ENCODE results near the gene CDSN. TPM values are rescaled to one million over a fixed set of nuclear protein-coding genes. Genes with fewer than 3 reads are reported as not detected.

CDSN gene
- total and polyA plus RNA-seq, 2 donors (not counting 1 experiment from before 2014, with no cell fraction given): not detected

GRCh38 chr6:31154436-31154835 is 34.2 kb upstream of the CDSN start:
- Histone ChIP-seq H3K4me3 (ENCODE audit: control extremely low read depth in 1 of 5, extremely low read depth in 1 of 5, insufficient read depth in 1 of 5, low read depth in 2 of 5, low read length in 4 of 5) (no peak overlapping the region), H3K36me3 (replicated peaks in 1 of 2; ENCODE audit: control extremely low read depth in 1 of 2, control insufficient read depth in 1 of 2, extremely low read depth in 1 of 2, insufficient read depth in 2 of 2, low read length in 1 of 2) (peaks cover 0 to 14% of the 10 kb centered on the region in 2 experiments), H3K9me3 (ENCODE audit: control extremely low read depth in 1 of 3, control insufficient read depth in 2 of 3, insufficient read depth in 1 of 3, low read length in 2 of 3) (no peaks in the 10 kb centered on the region), H4K20me1 (ENCODE audit: control insufficient read depth, insufficient read depth, low read length, poor library complexity, severe bottlenecking) (no peaks in the 10 kb centered on the region), H3K79me2 (ENCODE audit: control insufficient read depth, insufficient read depth, low read length) (peaks cover 5% of the 10 kb centered on the region), H3K27me3 (replicated peaks in 1 of 4; ENCODE audit: control extremely low read depth in 1 of 4, control insufficient read depth in 3 of 4, insufficient read depth in 4 of 4, low read length in 3 of 4) (no peaks in the 10 kb centered on the region), H3K9ac (ENCODE audit: low read length) (no peak overlapping the region), H3K4me2 (replicated peaks; ENCODE audit: low read depth, low read length, poor library complexity, severe bottlenecking) (no peak overlapping the region), H3K4me1 (ENCODE audit: control insufficient read depth in 2 of 2, insufficient read depth in 2 of 2, low read length in 2 of 2) (peaks cover 13 to 20% of the 10 kb centered on the region in 2 donors), H2AFZ (ENCODE audit: insufficient read depth, low read depth, low read length, poor library complexity, severe bottlenecking) (no peak overlapping the region), H3K27ac (ENCODE audit: low read length in 2 of 2) (no peak overlapping the region)
- WGBS (ENCODE audit: insufficient coverage): 92% methylated on average over 15 of the region's 15 CpGs
- intact Hi-C loops (cut with micrococcal nuclease): loop anchor here (10.0 kb wide), 1 partner anchor 310 kb away; no protein-coding TSS in a partner anchor
- TF ChIP-seq EZH2 (IDR thresholded peaks at IDR 0.05; ENCODE audit: borderline replicate concordance, insufficient read depth, low read depth, low read length, poor library complexity, severe bottlenecking): no peak
- TF ChIP-seq, protein P1, sequence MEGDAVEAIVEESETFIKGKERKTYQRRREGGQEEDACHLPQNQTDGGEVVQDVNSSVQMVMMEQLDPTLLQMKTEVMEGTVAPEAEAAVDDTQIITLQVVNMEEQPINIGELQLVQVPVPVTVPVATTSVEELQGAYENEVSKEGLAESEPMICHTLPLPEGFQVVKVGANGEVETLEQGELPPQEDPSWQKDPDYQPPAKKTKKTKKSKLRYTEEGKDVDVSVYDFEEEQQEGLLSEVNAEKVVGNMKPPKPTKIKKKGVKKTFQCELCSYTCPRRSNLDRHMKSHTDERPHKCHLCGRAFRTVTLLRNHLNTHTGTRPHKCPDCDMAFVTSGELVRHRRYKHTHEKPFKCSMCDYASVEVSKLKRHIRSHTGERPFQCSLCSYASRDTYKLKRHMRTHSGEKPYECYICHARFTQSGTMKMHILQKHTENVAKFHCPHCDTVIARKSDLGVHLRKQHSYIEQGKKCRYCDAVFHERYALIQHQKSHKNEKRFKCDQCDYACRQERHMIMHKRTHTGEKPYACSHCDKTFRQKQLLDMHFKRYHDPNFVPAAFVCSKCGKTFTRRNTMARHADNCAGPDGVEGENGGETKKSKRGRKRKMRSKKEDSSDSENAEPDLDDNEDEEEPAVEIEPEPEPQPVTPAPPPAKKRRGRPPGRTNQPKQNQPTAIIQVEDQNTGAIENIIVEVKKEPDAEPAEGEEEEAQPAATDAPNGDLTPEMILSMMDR (IDR thresholded peaks at IDR 0.05): no peak
- Mint-ChIP-seq H3K27me3 (no peaks in the 10 kb centered on the region), H3K4me1 (peaks cover 22% of the 10 kb centered on the region), H3K27ac (no peak overlapping the region), H3K9me3 (ENCODE audit: insufficient read depth) (no peaks in the 10 kb centered on the region), H3K4me3 (no peak overlapping the region)
- POLR2A ChIA-PET: no interaction called here
- no peak for DNase-seq
- CTCF ChIA-PET: no interaction called here
- no peak for ATAC-seq (ENCODE audit: low read depth)

DNA sequence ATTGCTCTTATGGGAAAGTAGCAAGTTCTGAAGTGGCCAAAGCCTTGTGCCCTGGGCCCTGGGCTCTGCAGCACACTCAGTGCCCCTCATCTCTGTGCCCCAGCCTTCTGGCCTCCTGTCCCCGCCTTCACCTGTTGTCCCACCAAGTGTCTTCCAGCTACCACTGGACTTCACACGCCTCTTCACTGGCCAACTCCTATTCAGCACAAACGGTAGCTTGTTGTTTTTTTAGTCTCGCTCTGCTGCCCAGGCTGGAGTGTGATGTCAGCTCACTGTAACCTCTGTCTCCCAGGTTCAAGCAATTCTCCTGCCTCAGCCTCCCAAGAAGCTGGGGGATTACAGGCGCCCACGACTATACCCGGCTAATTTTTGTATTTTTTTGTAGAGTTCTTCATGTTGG is 32.5 kb upstream of the CDSN start:
- Mint-ChIP-seq H3K9me3 (ENCODE audit: insufficient read depth) (no peaks in the 10 kb centered on the region), H3K27ac (no peak overlapping the region), H3K27me3 (no peaks in the 10 kb centered on the region), H3K4me1 (peaks cover 11% of the 10 kb centered on the region), H3K4me3 (no peak overlapping the region)
- POLR2A ChIA-PET: interaction anchor here (0.5 to 0.7 kb wide), 3 partner anchors 232 to 283 kb away, joined by 3 to 5 read pairs (median 3); no protein-coding TSS in a partner anchor
- Histone ChIP-seq H3K4me2 (replicated peaks; ENCODE audit: low read depth, low read length, poor library complexity, severe bottlenecking) (no peak overlapping the region), H3K4me3 (ENCODE audit: control extremely low read depth in 1 of 5, extremely low read depth in 1 of 5, insufficient read depth in 1 of 5, low read depth in 2 of 5, low read length in 4 of 5) (no peak overlapping the region), H3K9me3 (ENCODE audit: control extremely low read depth in 1 of 3, control insufficient read depth in 2 of 3, insufficient read depth in 1 of 3, low read length in 2 of 3) (no peaks in the 10 kb centered on the region), H3K79me2 (ENCODE audit: control insufficient read depth, insufficient read depth, low read length) (peaks cover 5% of the 10 kb centered on the region), H3K4me1 (ENCODE audit: control insufficient read depth in 2 of 2, insufficient read depth in 2 of 2, low read length in 2 of 2) (peaks cover 6 to 10% of the 10 kb centered on the region in 2 donors), H3K36me3 (replicated peaks in 1 of 2; ENCODE audit: control extremely low read depth in 1 of 2, control insufficient read depth in 1 of 2, extremely low read depth in 1 of 2, insufficient read depth in 2 of 2, low read length in 1 of 2) (peaks cover 0 to 14% of the 10 kb centered on the region in 2 experiments), H4K20me1 (ENCODE audit: control insufficient read depth, insufficient read depth, low read length, poor library complexity, severe bottlenecking) (no peaks in the 10 kb centered on the region), H3K27me3 (replicated peaks in 1 of 4; ENCODE audit: control extremely low read depth in 1 of 4, control insufficient read depth in 3 of 4, insufficient read depth in 4 of 4, low read length in 3 of 4) (no peaks in the 10 kb centered on the region), H3K9ac (ENCODE audit: low read length) (no peak overlapping the region), H3K27ac (ENCODE audit: low read length in 2 of 2) (no peak overlapping the region), H2AFZ (ENCODE audit: insufficient read depth, low read depth, low read length, poor library complexity, severe bottlenecking) (no peak overlapping the region)
- intact Hi-C loops (cut with micrococcal nuclease): loop anchor here (10.0 kb wide), 1 partner anchor 312 kb away; no protein-coding TSS in a partner anchor
- TF ChIP-seq, protein P1 (IDR thresholded peaks at IDR 0.05): no peak
- WGBS (ENCODE audit: insufficient coverage): 100% methylated on average over 6 of the region's 7 CpGs
- DNase-seq (no peak), ATAC-seq (ENCODE audit: low read depth) (no peak)
- CTCF ChIA-PET: interaction anchor here (0.8 kb wide), 1 partner anchor 24 kb away, joined by 3 read pairs; no protein-coding TSS in a partner anchor
